Activated T-helper 2 cell treated with anti-CD3 and anti-CD28 coated beads, Interferon-gamma antibody, Interleukin-2, Interleukin-4, amounts not matched to agents 10 μg/mL and 5 μg/mL and 100 μg/mL, durations not matched to agents 14 hours and 24 hours and 36 hours (primary cell): Measurements from ENCODE around the gene CNIH2. TPM values are rescaled to one million over a fixed set of nuclear protein-coding genes. Genes with fewer than 3 reads are reported as not detected.
"Not testable (repeated sequence)": the region's sequence is repeated elsewhere in the genome, so short reads cannot be mapped to it uniquely, and the experiment has no call there.

Experiments
- DNase-seq: peaks from one replicate; pipeline ENCODE4 v3.0.0; 2021; ENCODE audit warnings: low spot score
- H3K27ac Mint-ChIP-seq: one replicate; pipeline ENCODE4 v1.8.0; 2021; ENCODE audit warnings: mixed read lengths
- H3K27me3 Mint-ChIP-seq: one replicate; pipeline ENCODE4 v1.8.0; 2021; ENCODE audit warnings: low read depth, mixed read lengths
- H3K36me3 Mint-ChIP-seq: one replicate; pipeline ENCODE4 v1.8.0; 2021; ENCODE audit warnings: low read depth, mixed read lengths
- H3K4me1 Mint-ChIP-seq: one replicate; pipeline ENCODE4 v1.8.0; 2021; ENCODE audit warnings: low read depth, mixed read lengths
- H3K4me3 Mint-ChIP-seq: one replicate; pipeline ENCODE4 v1.8.0; 2021; ENCODE audit warnings: low read depth, mild to moderate bottlenecking, moderate library complexity, mixed read lengths
- H3K9me3 Mint-ChIP-seq: one replicate; pipeline ENCODE4 v1.8.0; 2021; ENCODE audit warnings: mixed read lengths
- intact Hi-C: fragments of 100-400 bp; cut with micrococcal nuclease; formaldehyde crosslinking; loops from one replicate; pipeline ENCODE4 v1.15.1; 2023
- total RNA-seq: library from RNA; stranded (reverse); gene quantifications from 2 replicates; pipeline ENCODE4 v1.2.3, GENCODE V29; 2022

The CNIH2 gene
- total RNA-seq, 1 donor from 2014 or later, result 0.91 TPM

DNA sequence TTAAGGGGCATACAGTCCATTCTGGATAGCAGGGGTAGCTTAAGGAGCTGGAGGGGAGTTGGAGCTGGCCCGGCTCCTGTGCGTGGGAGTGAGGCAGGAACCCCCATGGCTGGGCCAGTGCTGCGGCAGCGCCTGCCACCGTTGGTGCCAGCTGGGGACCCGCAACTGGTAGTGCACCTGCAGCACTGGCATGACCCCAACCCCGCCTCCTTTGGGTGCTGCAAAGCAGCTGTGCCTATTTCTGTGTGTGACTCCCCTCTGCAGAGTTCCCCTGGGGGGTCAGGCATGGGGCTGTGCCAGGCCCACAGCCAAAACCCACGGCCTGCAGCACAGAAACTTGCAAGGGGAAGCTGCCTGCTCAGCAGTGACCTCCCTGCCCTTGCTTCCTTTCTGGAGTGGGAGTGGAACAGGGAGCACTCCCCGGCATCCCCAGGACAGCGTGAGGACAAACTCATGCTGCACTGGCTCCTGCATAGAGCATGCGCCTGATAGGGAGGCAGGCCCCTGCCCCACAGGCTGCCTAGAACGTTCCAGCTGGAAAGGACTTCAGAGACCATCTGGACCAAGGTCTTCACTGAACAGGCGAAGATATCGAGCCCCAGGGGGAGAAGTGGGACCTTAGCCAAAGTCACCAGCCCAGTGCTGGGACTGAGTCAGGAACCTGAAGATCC lies 35.7 kb upstream of the CNIH2 start:
- no peak overlapping the region for H3K4me3 Mint-ChIP-seq
- no peaks in the 10 kb centered on the region for H3K9me3 Mint-ChIP-seq
- no peak for DNase-seq
- peaks cover 34% of the 10 kb centered on the region for H3K36me3 Mint-ChIP-seq
- intact Hi-C loops, result no loop called here
- no peaks in the 10 kb centered on the region for H3K4me1 Mint-ChIP-seq
- H3K27me3 Mint-ChIP-seq, result no peaks in the 10 kb centered on the region
- no peak overlapping the region for H3K27ac Mint-ChIP-seq

DNA sequence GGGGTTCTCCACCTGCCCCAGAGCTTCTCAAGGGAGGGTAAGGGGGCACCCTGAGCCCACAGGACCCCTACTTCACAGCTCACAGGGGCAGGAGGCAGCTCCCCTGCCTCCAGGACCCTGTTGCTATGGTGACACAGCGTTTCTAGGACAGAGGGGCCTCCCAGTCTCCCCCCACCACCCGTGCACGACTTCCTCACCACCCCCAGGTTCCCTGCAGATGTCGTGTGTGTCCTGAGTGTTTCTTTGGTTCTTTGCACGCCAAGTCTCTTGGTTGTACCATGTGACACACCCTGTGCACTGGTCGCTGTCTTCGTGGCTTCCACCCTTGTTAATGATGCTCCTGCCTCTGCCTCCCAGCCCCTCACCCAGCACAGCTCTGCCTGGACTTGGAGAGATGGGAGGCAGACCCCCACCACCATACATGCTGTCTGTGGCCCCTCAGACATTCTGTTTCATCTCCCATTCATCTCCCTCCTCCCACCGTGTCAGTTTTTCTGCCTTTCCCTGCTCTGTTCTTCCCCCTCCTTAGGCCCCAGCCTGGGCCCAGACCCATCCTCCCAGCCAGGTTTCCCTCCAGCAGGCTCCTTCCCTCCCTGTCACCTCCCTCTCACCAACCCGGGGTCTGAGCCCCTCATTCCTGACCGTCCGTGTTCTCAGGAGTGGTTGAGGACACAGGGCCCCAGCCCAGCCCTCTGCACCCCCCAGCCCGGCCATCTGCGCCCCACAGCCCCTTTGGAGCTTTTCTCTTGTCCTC lies 34.0 kb upstream of the CNIH2 start:
- Mint-ChIP-seq H3K4me3 (no peak overlapping the region), H3K27ac (peak overlapping the region; percentile 18), H3K4me1 (no peaks in the 10 kb centered on the region), H3K9me3 (no peaks in the 10 kb centered on the region), H3K36me3 (peaks cover 28% of the 10 kb centered on the region), H3K27me3 (no peaks in the 10 kb centered on the region)
- no peak for DNase-seq
- intact Hi-C loops, result no loop called here

DNA sequence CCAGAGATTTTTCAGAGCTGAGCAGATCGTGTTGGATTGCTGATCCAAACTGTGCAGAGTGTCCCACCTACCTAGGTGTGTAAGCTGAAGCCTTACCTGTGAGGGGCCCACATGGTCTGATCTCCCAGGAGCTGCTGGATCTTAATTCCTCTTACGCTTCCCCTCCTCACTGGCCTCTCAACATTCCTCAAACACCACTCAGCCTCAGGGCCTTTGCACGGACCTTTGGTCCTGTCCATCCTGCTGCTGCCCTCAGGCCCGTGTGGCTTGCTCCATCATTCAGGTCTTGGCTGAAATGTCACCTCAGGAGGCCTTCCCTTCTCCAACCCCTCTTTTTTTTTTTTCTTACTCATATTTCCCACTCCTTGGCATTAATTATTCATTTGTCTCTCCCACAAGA lies 30.7 kb upstream of the CNIH2 start:
- no peak overlapping the region for H3K27ac Mint-ChIP-seq
- DNase-seq, result no peak
- H3K4me1 Mint-ChIP-seq, result peaks cover 3% of the 10 kb centered on the region
- H3K36me3 Mint-ChIP-seq, result peaks cover 13% of the 10 kb centered on the region
- H3K27me3 Mint-ChIP-seq, result no peaks in the 10 kb centered on the region
- H3K9me3 Mint-ChIP-seq, result no peaks in the 10 kb centered on the region
- H3K4me3 Mint-ChIP-seq, result no peak overlapping the region
- intact Hi-C loops, result no loop called here

DNA sequence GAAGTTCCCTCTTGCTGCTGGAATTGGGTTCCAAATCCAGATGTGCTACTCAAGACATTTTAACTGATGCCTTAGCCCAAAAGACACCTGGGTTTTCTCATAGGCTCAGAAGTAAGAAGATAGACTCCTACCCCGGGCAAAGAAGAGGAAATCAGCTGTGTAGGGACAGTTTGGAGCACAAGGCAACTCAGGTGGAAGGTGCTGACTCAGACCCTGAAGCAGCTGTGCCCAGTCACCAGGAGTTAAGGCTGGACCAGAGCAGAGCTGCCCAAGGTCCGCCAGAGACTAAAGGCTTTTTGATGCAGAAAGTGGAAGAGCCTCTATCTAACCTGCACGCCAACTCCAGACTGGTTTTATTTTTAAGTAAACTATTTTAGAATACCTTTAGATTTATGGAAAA lies 30.2 kb upstream of the CNIH2 start:
- intact Hi-C loops, result no loop called here
- no peak for DNase-seq
- Mint-ChIP-seq H3K9me3 (no peaks in the 10 kb centered on the region), H3K36me3 (peaks cover 10% of the 10 kb centered on the region), H3K4me1 (peaks cover 3% of the 10 kb centered on the region), H3K27ac (no peak overlapping the region), H3K27me3 (no peaks in the 10 kb centered on the region), H3K4me3 (no peak overlapping the region)

DNA sequence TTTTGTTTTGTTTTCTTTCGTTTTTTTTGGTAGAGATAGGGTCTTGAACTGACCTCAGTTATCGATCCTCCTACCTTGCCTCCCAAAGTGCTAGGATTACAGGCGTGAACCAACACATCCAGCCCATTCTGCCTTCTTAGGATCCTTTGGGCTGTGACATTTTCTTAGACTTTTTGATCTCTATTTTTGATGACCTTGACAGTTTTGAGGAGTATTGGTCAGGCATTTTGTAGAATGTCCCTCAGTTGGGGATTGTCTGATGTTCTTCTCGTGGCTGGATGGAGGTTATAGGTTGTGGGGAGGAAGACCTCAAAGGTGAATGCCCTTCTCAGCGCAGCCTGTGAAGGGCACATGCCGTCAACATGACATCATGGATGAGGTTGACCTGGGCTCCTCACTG lies 29.1 kb upstream of the CNIH2 start:
- peaks cover 3% of the 10 kb centered on the region for H3K4me1 Mint-ChIP-seq

DNA sequence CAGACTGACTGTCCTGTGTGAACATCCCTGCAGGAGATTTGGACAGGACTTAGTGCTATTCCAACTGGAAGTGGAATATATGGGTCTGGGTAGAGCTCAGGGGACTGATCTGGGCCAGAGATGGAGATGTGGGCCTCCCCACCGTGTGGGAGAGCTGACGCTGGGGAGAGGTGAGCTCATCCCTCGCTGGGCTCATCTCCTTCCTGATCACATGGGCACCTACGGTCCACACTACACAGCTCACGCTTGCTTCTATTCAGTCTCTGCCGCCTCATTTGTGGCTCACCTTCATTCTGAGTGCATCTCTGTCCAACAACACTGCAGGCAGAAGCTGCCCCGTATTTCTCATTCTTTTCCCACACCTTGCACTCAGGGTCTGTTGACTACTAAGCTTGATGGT lies 26.2 kb upstream of the CNIH2 start:
- no peak for DNase-seq
- peaks cover 11% of the 10 kb centered on the region for H3K4me1 Mint-ChIP-seq
- H3K27me3 Mint-ChIP-seq, result no peaks in the 10 kb centered on the region
- H3K9me3 Mint-ChIP-seq, result no peaks in the 10 kb centered on the region
- no peaks in the 10 kb centered on the region for H3K36me3 Mint-ChIP-seq
- intact Hi-C loops, result no loop called here
- no peak overlapping the region for H3K4me3 Mint-ChIP-seq
- no peak overlapping the region for H3K27ac Mint-ChIP-seq

More for the DNA sequence above, 29.1 kb upstream of the CNIH2 start:
- no peak overlapping the region for H3K4me3 Mint-ChIP-seq
- H3K9me3 Mint-ChIP-seq, result no peaks in the 10 kb centered on the region
- H3K27me3 Mint-ChIP-seq, result no peaks in the 10 kb centered on the region
- intact Hi-C loops, result no loop called here
- H3K27ac Mint-ChIP-seq, result no peak overlapping the region
- H3K36me3 Mint-ChIP-seq, result peaks cover 4% of the 10 kb centered on the region
- DNase-seq, result no peak

DNA sequence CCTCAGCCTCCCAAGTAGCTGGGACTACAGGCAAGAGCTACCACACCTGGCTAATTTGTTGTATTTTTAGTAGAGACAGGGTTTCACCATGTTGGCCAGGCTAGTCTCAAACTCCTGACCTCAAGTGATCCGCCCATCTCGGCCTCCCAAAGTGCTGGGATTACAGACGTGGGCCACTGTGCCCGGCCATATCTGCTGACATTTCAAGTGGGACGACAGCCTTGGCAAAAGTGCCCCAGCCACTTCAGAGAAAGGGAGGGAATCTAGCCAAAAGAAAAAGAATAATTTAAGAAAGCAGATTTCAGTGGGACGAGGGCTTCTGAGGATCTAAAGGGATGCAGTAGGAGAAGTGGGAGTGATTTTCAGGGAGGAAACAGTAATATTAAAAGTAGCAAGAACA lies 24.9 kb upstream of the CNIH2 start:
- H3K27ac Mint-ChIP-seq, intact Hi-C loops, H3K27me3 Mint-ChIP-seq, H3K4me3 Mint-ChIP-seq, H3K9me3 Mint-ChIP-seq, DNase-seq, H3K36me3 Mint-ChIP-seq: not testable (repeated sequence)
- H3K4me1 Mint-ChIP-seq, result peaks cover 12% of the 10 kb centered on the region

DNA sequence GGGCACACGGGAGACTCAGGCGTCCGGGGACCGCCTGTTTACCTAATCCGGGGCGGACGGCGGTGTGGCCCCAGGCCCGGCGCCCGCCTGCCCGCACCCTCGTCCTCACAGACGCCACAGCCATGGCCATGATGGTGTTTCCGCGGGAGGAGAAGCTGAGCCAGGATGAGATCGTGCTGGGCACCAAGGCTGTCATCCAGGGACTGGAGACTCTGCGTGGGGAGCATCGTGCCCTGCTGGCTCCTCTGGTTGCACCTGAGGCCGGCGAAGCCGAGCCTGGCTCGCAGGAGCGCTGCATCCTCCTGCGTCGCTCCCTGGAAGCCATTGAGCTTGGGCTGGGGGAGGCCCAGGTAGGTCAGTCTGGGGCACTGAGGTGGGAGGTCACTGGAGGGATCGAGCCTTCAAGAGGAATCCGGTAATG lies 19.5 kb upstream of the CNIH2 start:
- H3K27ac Mint-ChIP-seq, result peak overlapping the region; percentile 49
- no peaks in the 10 kb centered on the region for H3K27me3 Mint-ChIP-seq
- H3K36me3 Mint-ChIP-seq, result peaks cover 34% of the 10 kb centered on the region
- H3K9me3 Mint-ChIP-seq, result no peaks in the 10 kb centered on the region
- DNase-seq, result no peak
- peak overlapping the region; percentile 86 for H3K4me3 Mint-ChIP-seq
- intact Hi-C loops, result loop anchor here (1.0 kb wide), 1 partner anchor 36 kb away; no protein-coding TSS in a partner anchor
- peaks cover 19% of the 10 kb centered on the region for H3K4me1 Mint-ChIP-seq

DNA sequence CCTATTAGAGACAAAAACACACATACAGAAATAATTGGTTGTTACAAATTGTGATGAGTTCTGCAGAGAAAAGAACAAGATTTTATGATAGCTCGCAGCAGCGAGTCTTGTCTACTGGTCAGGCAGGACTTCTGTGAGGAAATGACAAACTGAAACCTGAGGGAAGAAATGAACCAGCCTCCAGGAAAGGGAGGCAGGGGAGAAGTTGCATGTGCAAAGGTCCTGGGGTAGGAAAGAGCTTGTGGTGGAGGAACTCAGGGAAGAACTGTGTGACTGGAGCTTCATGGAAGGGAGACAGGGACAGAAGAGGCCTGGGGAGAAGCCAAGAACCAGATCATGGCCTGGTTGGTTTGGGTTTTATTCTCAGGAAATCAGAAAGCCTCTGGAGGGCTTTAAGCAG lies 18.8 kb upstream of the CNIH2 start:
- H3K27me3 Mint-ChIP-seq, result no peaks in the 10 kb centered on the region
- DNase-seq, result no peak
- no peak overlapping the region for H3K4me3 Mint-ChIP-seq
- no peak overlapping the region for H3K27ac Mint-ChIP-seq
- H3K36me3 Mint-ChIP-seq, result peaks cover 38% of the 10 kb centered on the region
- H3K9me3 Mint-ChIP-seq, result no peaks in the 10 kb centered on the region
- H3K4me1 Mint-ChIP-seq, result peaks cover 19% of the 10 kb centered on the region
- intact Hi-C loops, result no loop called here

DNA sequence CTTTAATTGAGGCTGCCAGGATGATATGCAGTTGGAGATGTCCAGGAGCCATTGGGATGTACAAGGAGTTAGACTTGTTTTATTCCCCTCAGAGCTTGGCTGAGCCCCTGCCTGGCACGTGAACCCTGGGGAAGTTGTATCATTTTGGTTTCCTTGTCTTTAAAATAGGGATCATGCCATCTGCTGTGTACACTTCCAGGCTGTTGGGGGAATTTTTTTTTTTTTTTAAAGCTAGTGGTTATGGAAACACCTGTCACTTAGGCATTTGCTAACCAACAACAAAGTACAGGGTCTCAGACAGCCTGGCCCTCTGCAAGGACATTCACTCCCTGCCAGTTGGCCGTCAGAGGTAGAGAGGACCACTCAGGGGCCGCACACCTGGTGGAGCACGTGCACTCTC lies 18.0 kb upstream of the CNIH2 start:
- Mint-ChIP-seq H3K36me3 (peaks cover 45% of the 10 kb centered on the region), H3K27me3 (no peaks in the 10 kb centered on the region), H3K4me1 (peaks cover 19% of the 10 kb centered on the region), H3K9me3 (no peaks in the 10 kb centered on the region), H3K27ac (no peak overlapping the region), H3K4me3 (no peak overlapping the region)
- intact Hi-C loops, result no loop called here
- no peak for DNase-seq

DNA sequence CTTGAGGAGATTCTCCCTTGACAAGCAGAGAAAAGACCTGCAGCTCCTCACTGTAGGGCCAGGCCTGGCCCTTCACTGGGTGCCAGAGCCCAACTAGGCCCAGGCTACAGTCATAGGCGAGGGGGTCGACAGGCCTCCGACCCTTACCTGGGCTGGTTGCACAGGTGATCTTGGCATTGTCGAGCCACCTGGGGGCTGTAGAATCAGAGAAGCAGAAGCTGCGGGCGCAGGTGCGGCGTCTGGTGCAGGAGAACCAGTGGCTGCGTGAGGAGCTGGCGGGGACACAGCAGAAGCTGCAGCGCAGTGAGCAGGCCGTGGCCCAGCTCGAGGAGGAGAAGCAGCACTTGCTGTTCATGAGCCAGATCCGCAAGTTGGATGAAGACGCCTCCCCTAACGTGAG lies 16.4 kb upstream of the CNIH2 start:
- Mint-ChIP-seq H3K4me1 (peaks cover 14% of the 10 kb centered on the region), H3K27ac (no peak overlapping the region), H3K9me3 (no peaks in the 10 kb centered on the region), H3K27me3 (no peaks in the 10 kb centered on the region), H3K36me3 (peaks cover 45% of the 10 kb centered on the region), H3K4me3 (no peak overlapping the region)
- intact Hi-C loops, result no loop called here
- no peak for DNase-seq

DNA sequence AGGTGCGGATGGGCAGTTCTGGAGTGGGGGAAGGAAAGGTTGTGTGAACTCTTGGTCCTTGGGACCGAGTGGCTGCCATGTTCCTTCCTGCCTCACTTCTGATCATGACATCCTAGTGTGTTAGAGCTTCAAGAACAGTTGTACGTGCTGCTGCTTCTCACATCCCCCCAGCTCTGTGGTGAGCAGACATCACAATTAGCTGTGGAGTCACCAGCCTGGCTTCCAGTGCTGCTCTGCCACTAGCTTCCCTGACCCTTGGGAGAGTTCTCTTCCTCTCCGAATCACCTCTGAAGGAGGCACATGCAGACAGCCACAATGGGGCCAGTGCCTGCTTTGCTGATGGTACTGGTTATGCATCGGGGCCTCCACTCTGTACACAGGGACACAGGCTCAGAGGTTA lies 15.8 kb upstream of the CNIH2 start:
- H3K27me3 Mint-ChIP-seq, result no peaks in the 10 kb centered on the region
- peaks cover 50% of the 10 kb centered on the region for H3K36me3 Mint-ChIP-seq
- intact Hi-C loops, result no loop called here
- H3K4me1 Mint-ChIP-seq, result peaks cover 14% of the 10 kb centered on the region
- no peak overlapping the region for H3K4me3 Mint-ChIP-seq
- no peak for DNase-seq
- no peaks in the 10 kb centered on the region for H3K9me3 Mint-ChIP-seq
- no peak overlapping the region for H3K27ac Mint-ChIP-seq

DNA sequence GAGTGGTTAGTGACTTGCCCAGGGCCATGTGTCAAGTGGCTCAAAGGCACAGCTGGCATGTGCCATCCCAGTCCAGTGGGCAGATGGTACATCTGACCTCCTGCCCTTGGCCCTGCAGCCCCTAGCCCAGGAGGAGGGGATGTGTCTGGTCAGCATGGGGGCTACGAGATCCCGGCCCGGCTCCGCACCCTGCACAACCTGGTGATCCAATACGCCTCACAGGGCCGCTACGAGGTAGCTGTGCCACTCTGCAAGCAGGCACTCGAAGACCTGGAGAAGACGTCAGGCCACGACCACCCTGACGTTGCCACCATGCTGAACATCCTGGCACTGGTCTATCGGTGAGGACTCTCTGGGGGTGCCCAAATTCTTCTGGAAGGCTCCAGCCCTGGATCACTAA lies 15.3 kb upstream of the CNIH2 start:
- no peak overlapping the region for H3K4me3 Mint-ChIP-seq
- peaks cover 15% of the 10 kb centered on the region for H3K4me1 Mint-ChIP-seq
- H3K36me3 Mint-ChIP-seq, result peaks cover 52% of the 10 kb centered on the region
- intact Hi-C loops, result no loop called here
- no peaks in the 10 kb centered on the region for H3K27me3 Mint-ChIP-seq
- H3K9me3 Mint-ChIP-seq, result no peaks in the 10 kb centered on the region
- no peak overlapping the region for H3K27ac Mint-ChIP-seq
- DNase-seq, result no peak
